GM19438 (cell line): ENCODE data around the gene RPS28.

Experiments used
- ATAC-seq: cut with Tn5 transposase; IDR thresholded peaks from one replicate; pipeline ENCODE4 v1.9.1; 2021; ENCODE audit warnings: low read depth; ENCODE audit not compliant: unreplicated experiment

The RPS28 gene

DNA sequence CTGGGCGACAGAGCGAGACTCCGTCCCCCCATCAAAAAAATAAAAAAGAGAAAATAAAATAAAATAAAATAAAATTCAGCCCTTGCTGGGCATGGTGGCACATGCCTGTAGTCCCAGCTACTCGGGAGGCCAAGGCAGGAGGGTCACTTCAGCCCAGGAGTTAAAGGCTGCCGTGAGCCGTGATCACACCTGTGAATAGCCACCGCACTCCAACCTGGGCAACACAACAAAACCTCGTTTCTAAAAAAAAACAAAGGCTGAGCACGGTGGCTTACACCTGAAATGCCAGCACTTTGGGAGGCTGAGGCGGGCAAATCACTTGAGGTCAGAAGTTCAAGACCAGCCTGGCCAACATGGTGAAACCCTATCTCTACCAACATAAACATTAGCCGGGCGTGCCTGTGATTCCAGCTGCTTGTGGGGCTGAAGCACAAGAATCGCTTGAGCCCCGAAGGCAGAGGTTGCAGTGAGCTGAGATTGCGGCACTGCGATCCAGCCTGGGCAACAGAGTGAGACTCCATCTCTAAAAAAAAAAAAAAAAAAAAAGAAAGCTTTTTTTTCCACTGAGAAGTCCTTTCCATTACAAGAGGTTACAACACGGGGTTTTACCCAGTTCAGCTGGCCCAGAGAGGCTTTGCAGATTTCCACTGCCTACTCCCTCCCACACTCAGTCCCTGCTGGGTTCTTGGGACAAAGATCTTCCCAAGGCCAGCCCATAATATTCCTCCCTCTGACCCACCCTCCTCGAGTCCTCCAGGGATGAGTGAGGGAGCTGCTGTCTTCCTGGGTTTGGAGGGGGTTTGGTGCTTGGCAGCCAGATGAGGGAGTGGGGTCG, 49.1 kb downstream of the RPS28 start:
- no peak for ATAC-seq

DNA sequence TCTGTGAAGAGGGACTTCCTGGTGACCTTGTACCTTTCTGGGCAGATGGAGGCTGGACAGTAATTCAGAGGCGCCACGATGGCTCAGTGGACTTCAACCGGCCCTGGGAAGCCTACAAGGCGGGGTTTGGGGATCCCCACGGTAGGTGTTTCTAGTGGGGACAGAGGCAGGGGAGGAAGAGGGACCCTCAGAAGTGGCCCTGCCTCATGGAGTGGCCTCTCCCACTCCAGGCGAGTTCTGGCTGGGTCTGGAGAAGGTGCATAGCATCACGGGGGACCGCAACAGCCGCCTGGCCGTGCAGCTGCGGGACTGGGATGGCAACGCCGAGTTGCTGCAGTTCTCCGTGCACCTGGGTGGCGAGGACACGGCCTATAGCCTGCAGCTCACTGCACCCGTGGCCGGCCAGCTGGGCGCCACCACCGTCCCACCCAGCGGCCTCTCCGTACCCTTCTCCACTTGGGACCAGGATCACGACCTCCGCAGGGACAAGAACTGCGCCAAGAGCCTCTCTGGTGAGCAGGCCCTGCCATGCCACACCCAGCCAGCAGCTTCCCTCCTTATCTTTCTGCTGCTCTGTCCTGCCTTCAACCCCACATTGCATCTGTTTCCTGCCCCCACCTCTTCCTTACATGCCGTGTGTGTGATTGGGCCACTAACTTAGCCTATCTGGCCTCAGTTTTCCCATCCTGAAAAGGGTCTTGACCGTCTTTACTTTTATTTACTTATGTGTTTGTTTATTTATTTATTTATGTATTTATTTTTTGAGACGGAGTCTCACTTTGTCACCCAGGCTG, 49.9 kb downstream of the RPS28 start:
- no peak for ATAC-seq
